GM12878 (cell line): ENCODE measurements around the gene GTPBP1.

Experiments used
- BCLAF1 ChIP-seq: fragments of 450-650 bp; IDR thresholded peaks from 2 replicates; pipeline ENCODE4 v1.6.1; 2017; ENCODE audit warnings: antibody characterized with exemption, mild to moderate bottlenecking, moderate library complexity
- BRCA1 ChIP-seq: IDR thresholded peaks from 2 replicates; pipeline ENCODE4 v1.6.1; 2011; ENCODE audit warnings: low read depth, low read length, improper control_type of control experiment
- CTCF ChIP-seq, 3 experiments: IDR thresholded peaks in 2 of 3; conservative IDR thresholded peaks in 1 of 3; 2 replicates each; pipeline ENCODE4 v1.5.1; 2011; ENCODE audit warnings: low read depth in 3 of 3, low read length in 3 of 3, mild to moderate bottlenecking in 3 of 3, control low read depth in 2 of 3, moderate library complexity in 2 of 3, inconsistent platforms in 1 of 3, mixed read lengths in 1 of 3; ENCODE audit not compliant: control insufficient read depth in 2 of 3, insufficient read depth in 1 of 3; ENCODE audit errors: extremely low read depth in 1 of 3
- CUX1 ChIP-seq: IDR thresholded peaks from 2 replicates; pipeline ENCODE4 v1.6.1; 2012; ENCODE audit warnings: improper control_type of control experiment, low read depth, low read length; ENCODE audit not compliant: insufficient replicate concordance
- EED ChIP-seq: sonication (generic); IDR thresholded peaks from 2 replicates; pipeline ENCODE4 v1.6.1; 2016; ENCODE audit warnings: antibody characterized with exemption, low read depth
- KAT2A ChIP-seq: conservative IDR thresholded peaks from 2 replicates; pipeline ENCODE4 v1.6.1; 2011; ENCODE audit warnings: low read depth, low read length; ENCODE audit not compliant: control insufficient read depth
- RAD21 ChIP-seq: IDR thresholded peaks from 2 replicates; pipeline ENCODE4 v1.6.1; 2011; ENCODE audit warnings: mild to moderate bottlenecking, low read depth, low read length, moderate library complexity; ENCODE audit not compliant: insufficient read depth
- REST ChIP-seq: IDR thresholded peaks from 2 replicates; pipeline ENCODE4 v1.6.1; 2012; ENCODE audit warnings: mild to moderate bottlenecking, low read depth, low read length
- TAF1 ChIP-seq: IDR thresholded peaks from 2 replicates; pipeline ENCODE4 v1.6.1; 2011; ENCODE audit warnings: mild to moderate bottlenecking, low read depth, low read length, borderline replicate concordance
- ZSCAN29 ChIP-seq: fragments of 450-650 bp; IDR thresholded peaks from 2 replicates; pipeline ENCODE4 v1.6.1; 2017; ENCODE audit warnings: mild to moderate bottlenecking, moderate library complexity

GRCh38 chr22:38715852-38716251, 10.1 kb downstream of the GTPBP1 start:
- TF ChIP-seq KAT2A (no peak), EED (no peak), CTCF (IDR thresholded peaks at IDR 0.05 in 2 of 3, conservative IDR thresholded peaks at IDR 0.05 in 1 of 3; ENCODE audit: control insufficient read depth in 2 of 3, extremely low read depth in 1 of 3, insufficient read depth in 1 of 3, low read depth in 3 of 3, low read length in 3 of 3) (no peak), BCLAF1 (no peak), BRCA1 (no peak), RAD21 (no peak), REST (no peak), TAF1 (no peak), ZSCAN29 (no peak), CUX1 (no peak)
